ENCODE measurements around the gene OR8H1. TPM values are rescaled to one million over a fixed set of nuclear protein-coding genes. Genes with fewer than 3 reads are reported as not detected.

Gene OR8H1
- total RNA-seq: not detected
- not detected for polyA plus RNA-seq
- long read RNA-seq, donor 1: 0 reads
- long read RNA-seq, donor 2: 0 reads
- long read RNA-seq, donor 3: 0 reads
- long read RNA-seq, donor 4: 0 reads
- long read RNA-seq, donor 5: 0 reads
- long read RNA-seq, donor 6: 0 reads
- long read RNA-seq, donor 7: 0 reads
- long read RNA-seq, donor 8: 0 reads
- long read RNA-seq, donor 9: 0 reads
- long read RNA-seq, donor 10: 0 reads

GRCh38 chr11:56292154-56292553 is at the start of gene OR8H1:
TSS of gene OR8H1 (minus strand) at chr11:56292254. CDS start at chr11:56291062, 1,192 bp downstream.
- H3K36me3 ChIP-seq: no peaks in the 10 kb centered on the region
- H3K27ac ChIP-seq: no peak within 1 kb of the TSS
- no peak for DNase-seq
- no peaks in the 10 kb centered on the region for H3K27me3 ChIP-seq
- TF ChIP-seq EP300 (IDR thresholded peaks at IDR 0.05): no peak
- whole genome bisulfite sequencing, 5 donors: 53 to 66% (median 61%) methylated on average over 2 of the region's 2 CpGs
- intact Hi-C loops (cut with DNase I; ENCODE audit: low total_unique reads): no loop called here
- no peak within 1 kb of the TSS for H3K4me3 ChIP-seq
- H3K9me3 ChIP-seq: peaks cover 0 to 7% (median 0%) of the 10 kb centered on the region in 4 donors
- no peaks in the 10 kb centered on the region for H3K4me1 ChIP-seq

DNA sequence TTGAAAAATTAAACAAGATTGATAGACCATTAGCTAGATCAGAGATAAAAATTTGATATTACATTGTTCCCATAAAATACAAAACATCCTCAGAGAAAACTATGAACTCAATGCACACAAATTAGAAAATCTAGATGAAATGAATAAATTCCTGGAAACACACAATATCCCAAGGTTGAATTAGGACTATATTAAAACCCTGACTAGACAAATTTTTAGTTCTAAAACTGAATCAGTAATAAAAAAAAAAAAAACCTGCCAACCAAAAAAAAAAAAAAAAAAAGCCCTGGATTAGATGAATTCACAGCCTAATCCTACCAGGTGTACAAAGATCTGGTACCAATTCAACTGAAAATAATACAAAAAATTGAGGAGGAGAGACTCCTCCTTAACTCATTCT is 48.2 kb upstream of the OR8H1 start:
- no peaks in the 10 kb centered on the region for H3K36me3 ChIP-seq
- TF ChIP-seq POLR2A (IDR thresholded peaks at IDR 0.05): no peak
- TF ChIP-seq, protein P1, sequence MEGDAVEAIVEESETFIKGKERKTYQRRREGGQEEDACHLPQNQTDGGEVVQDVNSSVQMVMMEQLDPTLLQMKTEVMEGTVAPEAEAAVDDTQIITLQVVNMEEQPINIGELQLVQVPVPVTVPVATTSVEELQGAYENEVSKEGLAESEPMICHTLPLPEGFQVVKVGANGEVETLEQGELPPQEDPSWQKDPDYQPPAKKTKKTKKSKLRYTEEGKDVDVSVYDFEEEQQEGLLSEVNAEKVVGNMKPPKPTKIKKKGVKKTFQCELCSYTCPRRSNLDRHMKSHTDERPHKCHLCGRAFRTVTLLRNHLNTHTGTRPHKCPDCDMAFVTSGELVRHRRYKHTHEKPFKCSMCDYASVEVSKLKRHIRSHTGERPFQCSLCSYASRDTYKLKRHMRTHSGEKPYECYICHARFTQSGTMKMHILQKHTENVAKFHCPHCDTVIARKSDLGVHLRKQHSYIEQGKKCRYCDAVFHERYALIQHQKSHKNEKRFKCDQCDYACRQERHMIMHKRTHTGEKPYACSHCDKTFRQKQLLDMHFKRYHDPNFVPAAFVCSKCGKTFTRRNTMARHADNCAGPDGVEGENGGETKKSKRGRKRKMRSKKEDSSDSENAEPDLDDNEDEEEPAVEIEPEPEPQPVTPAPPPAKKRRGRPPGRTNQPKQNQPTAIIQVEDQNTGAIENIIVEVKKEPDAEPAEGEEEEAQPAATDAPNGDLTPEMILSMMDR (IDR thresholded peaks at IDR 0.05): no peak
- TF ChIP-seq POLR2AphosphoS5 (IDR thresholded peaks at IDR 0.05): no peak
- no peak for TF ChIP-seq EP300 (IDR thresholded peaks at IDR 0.05)
- peaks cover 0 to 34% (median 9%) of the 10 kb centered on the region in 4 donors for H3K9me3 ChIP-seq
- intact Hi-C loops (cut with DNase I; ENCODE audit: low total_unique reads): no loop called here
- no peaks in the 10 kb centered on the region for H3K4me1 ChIP-seq
- H3K27me3 ChIP-seq: no peaks in the 10 kb centered on the region
- H3K27ac ChIP-seq: no peak overlapping the region
- H3K4me3 ChIP-seq: no peak overlapping the region
- no peak for DNase-seq

DNA sequence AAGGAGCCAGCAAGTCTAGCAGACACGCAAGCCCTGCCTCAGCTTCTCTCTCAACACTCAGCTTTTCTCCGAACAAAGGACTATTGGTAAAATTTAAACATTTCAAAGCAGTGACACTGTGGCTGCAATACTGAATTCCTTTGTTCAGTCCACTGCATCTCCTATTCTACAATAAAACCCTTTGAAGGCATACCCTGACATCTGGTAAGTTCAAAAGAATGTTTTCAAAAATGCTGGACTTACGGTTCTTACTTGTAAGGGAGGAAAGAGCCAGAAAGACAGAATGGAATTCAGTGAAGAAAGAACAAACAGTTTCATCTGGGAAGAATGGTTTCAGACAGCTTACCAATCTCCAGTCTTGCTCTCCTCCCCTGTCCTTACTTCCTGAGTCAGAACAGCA is 41.1 kb upstream of the OR8H1 start:
- Histone ChIP-seq H3K27ac (no peak overlapping the region), H3K36me3 (no peaks in the 10 kb centered on the region), H3K27me3 (no peaks in the 10 kb centered on the region), H3K4me1 (no peaks in the 10 kb centered on the region), H3K9me3 (peaks cover 0 to 26% (median 18%) of the 10 kb centered on the region in 4 donors), H3K4me3 (no peak overlapping the region)
- TF ChIP-seq EP300 (IDR thresholded peaks at IDR 0.05) (no peak), POLR2A (IDR thresholded peaks at IDR 0.05) (no peak), POLR2AphosphoS5 (IDR thresholded peaks at IDR 0.05) (no peak)
- TF ChIP-seq, protein P1 (IDR thresholded peaks at IDR 0.05): no peak
- intact Hi-C loops (cut with DNase I; ENCODE audit: low total_unique reads): no loop called here
- 68 to 80% (median 72%) methylated on average over 3 of the region's 3 CpGs for WGBS, 5 donors
- no peak for DNase-seq

GRCh38 chr11:56331861-56332491 is 39.9 kb upstream of the OR8H1 start:
- WGBS, 5 donors: 84 to 95% (median 92%) methylated on average over 19 to 34 of the region's 34 CpGs
- TF ChIP-seq, protein P1 (IDR thresholded peaks at IDR 0.05): no peak
- no peak for TF ChIP-seq POLR2A (IDR thresholded peaks at IDR 0.05)
- intact Hi-C loops (cut with DNase I; ENCODE audit: low total_unique reads): no loop called here

DNA sequence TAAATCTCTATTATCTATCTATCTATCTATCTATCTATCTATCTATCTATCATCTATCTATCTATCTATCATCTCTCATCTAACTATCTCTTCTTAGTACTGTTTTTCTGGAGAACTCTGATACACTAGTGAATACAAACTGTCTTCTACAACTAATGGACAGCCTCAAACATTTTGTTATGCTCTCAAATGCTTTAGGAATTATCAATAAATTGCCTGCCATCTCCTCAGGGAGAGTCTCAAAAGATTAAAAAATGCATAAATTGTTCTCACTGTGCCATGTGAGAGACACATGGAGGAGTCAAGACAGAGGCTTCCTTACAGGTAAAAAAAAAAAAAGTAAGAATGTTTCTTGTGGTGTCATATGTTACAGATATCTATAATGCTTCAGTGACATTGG is 22.8 kb upstream of the OR8H1 start, which contains the start of gene OR8K3:
Gene OR8K3, plus strand, starts transcription at position 301 of the 400 bp plus-strand sequence. CDS start 3,163 bp downstream, outside the sequence.
- H3K36me3 ChIP-seq: no peaks in the 10 kb centered on the region
- H3K27ac ChIP-seq: no peak within 1 kb of the TSS
- H3K9me3 ChIP-seq: peaks cover 0 to 24% (median 0%) of the 10 kb centered on the region in 4 donors
- H3K4me1 ChIP-seq: no peaks in the 10 kb centered on the region
- no peaks in the 10 kb centered on the region for H3K27me3 ChIP-seq
- no peak for DNase-seq
- TF ChIP-seq EP300 (IDR thresholded peaks at IDR 0.05) (no peak), POLR2A (IDR thresholded peaks at IDR 0.05) (no peak)
- intact Hi-C loops (cut with DNase I; ENCODE audit: low total_unique reads): no loop called here
- no peak within 1 kb of the TSS for H3K4me3 ChIP-seq

More at GRCh38 chr11:56331861-56332491, 39.9 kb upstream of the OR8H1 start:
- Histone ChIP-seq H3K27ac (no peak overlapping the region), H3K9me3 (peaks cover 0 to 24% (median 12%) of the 10 kb centered on the region in 4 donors), H3K27me3 (no peaks in the 10 kb centered on the region), H3K4me3 (no peak overlapping the region), H3K4me1 (no peaks in the 10 kb centered on the region), H3K36me3 (no peaks in the 10 kb centered on the region)
- no peak for DNase-seq

Data from stomach (tissue), 19 donors.